Stimulated activated CD8-positive, alpha-beta memory T cell treated with anti-CD3 and anti-CD28 coated beads, Interleukin-4, amount 100 ng/mL, for 24 hours (primary cell): ENCODE data around the gene MDM2.
"Not testable (repeated sequence)": the region's sequence is repeated elsewhere in the genome, so short reads cannot be mapped to it uniquely, and the experiment has no call there.

ENCODE experiments used
- DNase-seq: peaks from one replicate; pipeline ENCODE4 v3.0.0-alpha.2; 2020; ENCODE audit warnings: low read depth

The MDM2 gene

GRCh38 chr12:68853396-68854077, 45.6 kb downstream of the MDM2 start:
- no peak for DNase-seq

DNA sequence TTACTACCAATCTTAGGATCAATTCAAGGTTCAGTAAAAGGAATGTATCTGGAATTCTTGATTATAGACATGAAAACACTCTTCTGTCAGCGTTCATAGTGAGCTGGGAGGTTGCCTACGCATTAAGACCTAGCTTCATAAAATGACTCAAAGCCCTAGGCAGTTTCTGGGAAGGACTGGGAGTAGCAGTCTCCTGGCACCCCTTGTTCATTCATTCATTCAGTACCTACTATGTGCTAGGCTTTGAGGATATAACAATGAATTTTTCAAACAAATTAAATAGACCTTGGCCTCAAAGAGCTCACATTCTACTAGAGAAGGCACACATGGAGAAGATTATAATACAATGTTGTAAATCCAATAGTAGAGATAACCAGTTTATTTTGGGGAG, 46.1 kb downstream of the MDM2 start:
- no peak for DNase-seq

DNA sequence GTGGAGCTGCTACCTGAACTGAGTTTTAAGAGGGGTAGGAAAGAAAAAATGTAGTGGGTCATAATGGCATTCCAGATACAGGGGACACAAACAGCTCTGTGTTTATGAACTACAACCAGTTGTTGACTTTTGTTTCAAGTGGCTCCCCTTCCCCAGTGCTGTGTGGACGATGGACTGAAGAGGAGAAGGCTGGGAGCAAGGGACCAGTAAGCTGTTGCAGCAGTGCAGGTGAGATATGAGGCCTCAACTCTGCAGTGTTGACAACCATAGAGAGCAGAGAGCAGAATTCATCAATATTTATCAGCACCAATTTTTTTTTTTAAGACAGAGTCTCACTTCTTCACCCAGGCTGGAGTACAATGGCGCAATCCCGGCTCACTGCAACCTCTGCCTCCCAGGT, 46.6 kb downstream of the MDM2 start:
- DNase-seq = no peak

DNA sequence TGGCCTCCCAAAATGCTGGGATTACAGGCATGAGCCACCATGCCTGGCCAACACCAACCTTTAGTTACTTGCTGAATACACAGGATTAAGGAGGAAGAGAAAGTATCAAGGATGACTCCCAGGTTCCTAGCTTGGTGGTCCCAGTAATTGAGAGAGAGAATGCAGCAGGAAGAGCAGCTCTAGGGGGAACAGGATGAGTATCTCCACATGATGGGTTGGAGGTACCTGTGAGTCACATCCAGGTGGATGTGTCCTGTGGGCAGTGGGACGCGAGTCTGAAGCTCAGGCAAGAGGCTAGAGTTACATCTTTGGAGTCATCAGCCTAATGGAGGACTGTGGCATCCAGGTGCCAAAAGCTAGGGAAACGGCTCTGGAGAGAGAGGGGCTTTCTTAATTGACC, 47.1 kb downstream of the MDM2 start:
- DNase-seq = no peak

GRCh38 chr12:68855771-68856170, 47.8 kb downstream of the MDM2 start:
- DNase-seq = no peak

DNA sequence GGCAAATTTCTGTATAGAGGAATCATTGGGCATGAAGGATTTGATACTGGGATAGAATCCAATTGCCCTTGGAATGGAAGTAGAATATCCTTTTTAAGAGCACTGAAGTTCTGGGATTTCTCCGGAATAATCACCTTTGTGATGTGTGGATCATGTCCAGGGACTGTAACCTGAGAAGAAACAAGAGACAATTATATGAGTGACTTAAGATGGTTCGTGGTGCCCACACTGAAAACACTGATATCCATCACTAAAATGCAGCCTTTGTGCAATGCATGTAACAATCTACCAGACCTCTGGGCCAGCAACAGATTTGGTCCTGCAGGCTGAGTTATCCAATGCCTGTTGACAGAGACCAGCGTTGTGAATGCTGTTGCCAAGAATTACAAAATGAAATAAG, 48.5 kb downstream of the MDM2 start:
- DNase-seq = no peak

- no peak for DNase-seq
Observed at GRCh38 chr12:68861890-68862289, 53.9 kb downstream of the MDM2 start.

DNA sequence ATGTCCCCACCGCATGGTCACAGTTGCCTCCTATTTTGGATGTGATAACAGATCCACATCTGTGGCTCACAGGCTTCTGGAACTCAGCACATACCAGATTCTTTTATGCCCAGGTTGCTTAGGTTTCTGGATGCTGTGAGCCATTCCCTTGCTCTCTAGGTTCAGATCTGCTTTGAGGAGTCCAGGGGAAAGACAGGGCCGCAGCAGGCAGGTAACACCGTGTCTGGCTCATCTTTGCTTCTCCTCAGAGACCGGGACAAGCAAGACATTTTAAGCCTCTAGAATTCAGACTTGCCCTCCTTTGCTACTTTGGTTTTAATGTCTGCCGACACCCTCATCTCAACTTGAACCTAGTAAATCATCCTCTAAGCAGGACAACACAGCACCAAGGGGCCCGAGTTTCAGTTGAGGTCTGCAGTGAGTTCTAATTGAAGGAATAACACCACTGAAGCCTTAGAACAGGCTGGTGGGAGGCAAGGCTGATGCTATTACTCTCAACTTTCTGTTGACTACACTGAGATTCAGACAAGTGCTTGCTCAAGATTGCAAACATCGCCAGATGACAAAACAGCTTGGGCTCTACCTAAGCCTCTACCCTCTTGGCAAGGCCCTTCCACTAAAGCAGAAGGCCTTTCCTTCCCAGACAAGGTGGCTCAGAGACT, 55.3 kb downstream of the MDM2 start:
- DNase-seq = no peak

- not testable (repeated sequence) for DNase-seq
Observed at GRCh38 chr12:68863886-68864454, 56.0 kb downstream of the MDM2 start.

- DNase-seq = no peak
Observed at GRCh38 chr12:68864604-68865003, 56.6 kb downstream of the MDM2 start.

- DNase-seq = no peak
Observed at GRCh38 chr12:68865399-68866164, 57.6 kb downstream of the MDM2 start.

GRCh38 chr12:68866950-68867349, 59.0 kb downstream of the MDM2 start:
- no peak for DNase-seq

DNA sequence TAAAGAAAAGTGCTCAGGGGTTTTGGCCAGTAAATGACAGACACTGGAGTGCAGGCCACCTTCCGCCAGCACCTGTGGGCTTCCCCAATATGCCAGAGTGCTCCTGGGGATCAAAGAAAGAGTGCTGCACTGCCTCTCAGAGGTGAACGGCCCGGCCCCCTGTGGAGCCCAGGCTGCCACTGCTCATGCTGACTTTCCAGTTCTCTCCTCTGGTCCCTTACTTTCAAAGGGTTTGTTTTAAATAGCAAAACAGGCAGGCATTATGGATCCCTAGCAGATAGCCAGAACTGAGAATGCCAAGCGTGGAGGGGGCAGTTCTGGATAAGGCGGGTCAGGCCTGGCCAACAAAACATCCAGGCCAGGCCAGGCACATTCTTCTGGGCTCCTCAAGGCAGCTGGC, 59.6 kb downstream of the MDM2 start:
- no peak for DNase-seq

DNA sequence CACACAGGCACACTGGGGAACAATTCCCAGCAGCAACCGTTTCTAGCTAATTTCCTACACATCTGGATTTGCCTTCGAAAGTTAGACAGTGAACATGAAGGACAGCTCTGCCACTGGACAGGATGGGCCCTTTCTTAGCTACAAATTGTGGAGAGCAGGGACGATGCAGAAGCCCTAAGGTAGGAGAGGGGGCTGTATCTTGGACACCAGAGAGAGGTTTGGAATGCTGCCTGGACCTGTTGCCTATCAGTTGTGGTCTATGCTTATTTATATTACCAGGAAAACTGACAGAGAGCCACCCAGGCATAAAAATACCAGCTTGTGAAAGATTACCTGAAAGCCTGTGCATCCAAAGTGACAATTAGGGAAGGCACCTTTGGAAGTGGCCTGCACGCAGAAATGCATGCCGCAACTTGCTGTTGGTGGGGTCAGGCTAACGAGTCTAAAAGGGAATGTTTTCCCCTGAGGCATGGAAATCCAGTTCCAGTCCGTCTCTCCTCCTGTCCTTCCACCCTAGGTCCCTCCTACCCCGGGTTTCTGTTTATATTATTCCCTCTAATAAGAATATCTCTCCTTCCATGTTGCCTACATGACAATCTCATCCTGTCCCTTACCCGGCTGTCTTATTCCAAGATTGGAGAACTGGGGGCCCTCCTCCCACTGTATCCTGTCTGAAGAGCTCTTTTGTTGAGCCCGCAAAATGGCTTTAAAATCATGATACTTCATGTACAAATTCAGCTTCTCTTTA, 60.2 kb downstream of the MDM2 start:
- no peak for DNase-seq

DNA sequence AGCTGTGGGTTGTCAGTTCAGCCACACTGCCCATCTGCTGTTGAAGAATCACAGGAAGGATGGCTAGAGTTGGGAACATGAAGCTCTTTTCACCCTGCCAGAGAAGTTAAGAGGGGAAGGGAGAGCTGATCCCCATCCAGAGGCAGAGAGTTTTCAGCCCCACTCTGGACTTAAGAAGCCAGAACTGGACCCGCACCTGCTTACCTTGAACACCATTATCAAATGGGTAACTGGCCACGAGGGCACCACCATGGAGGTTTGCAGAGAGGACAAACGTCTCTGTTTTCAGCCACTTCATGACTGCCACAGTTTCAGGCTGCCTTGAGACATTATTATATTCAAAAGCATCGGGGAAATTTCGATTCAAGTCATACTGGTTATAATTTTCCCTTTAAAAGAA, 62.0 kb downstream of the MDM2 start:
- DNase-seq = no peak

- DNase-seq = no peak
Observed at GRCh38 chr12:68870443-68870842, 62.5 kb downstream of the MDM2 start.

DNA sequence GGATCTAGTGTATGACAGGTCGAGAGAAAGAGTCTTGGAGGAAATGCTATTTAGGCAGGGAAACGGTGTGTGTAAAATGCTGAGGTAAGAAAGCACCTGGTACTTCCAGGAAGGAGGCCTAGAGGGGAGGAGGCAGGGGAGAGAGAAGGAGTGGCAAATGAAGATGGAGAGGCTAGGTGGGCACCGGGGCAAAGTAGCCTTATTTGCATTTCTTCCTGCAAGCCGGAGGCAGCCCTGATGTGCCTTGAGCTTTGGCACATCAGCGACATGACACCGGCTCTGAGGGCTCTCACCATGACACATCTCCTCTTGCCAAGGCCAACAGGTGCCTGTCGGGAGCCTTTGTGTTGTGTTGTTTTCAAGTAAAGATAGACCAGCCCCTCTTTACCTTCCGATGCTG, 63.4 kb downstream of the MDM2 start:
- DNase-seq = no peak

- no peak for DNase-seq
Observed at GRCh38 chr12:68871921-68872320, 63.9 kb downstream of the MDM2 start.

GRCh38 chr12:68873316-68873715, 65.3 kb downstream of the MDM2 start:
- no peak for DNase-seq

DNA sequence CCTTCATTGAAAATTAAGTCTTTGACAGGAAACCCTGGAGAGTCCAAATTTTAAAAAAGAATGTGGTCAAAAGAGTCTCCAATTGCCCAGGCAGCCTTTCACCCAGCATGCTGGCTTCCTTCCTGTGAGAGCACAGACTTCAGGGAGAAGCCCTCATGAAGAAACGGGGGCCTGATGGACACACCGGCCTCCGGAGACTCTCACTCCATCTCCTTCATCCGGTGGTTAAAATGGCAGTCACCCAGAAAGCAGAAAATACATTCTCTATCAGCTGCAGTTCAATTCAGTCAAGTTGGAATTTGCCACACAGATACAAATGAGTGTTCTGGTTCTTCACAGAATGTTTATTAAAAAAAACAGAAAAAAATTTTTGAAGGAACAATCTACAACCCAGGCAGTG, 68.5 kb downstream of the MDM2 start:
- no peak for DNase-seq

DNA sequence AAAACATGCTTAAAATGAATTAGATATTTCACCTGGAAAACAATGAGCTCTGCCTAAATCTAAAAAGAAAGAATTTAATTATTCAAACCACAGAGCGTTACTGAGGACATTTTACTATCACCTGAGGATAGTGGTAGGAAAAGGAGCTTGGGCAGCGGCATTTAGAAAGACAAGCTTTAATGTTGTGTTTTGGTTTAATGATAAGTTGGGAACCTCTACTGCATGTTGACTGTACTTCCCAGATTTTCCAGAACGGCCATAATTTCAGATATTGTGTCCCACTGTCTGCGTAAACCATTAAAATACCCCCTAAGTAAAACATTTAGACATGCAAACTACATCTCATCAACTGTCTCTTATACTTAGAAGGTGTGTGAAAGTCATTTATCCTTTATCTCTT, 69.6 kb downstream of the MDM2 start:
- DNase-seq = no peak

- DNase-seq = no peak
Observed at GRCh38 chr12:68878283-68878682, 70.3 kb downstream of the MDM2 start.
